Astrocyte (in vitro differentiated cells and primary cell): ENCODE data around the gene NCOR2.

ENCODE experiments used
- CTCF ChIP-seq: IDR thresholded peaks from 2 replicates; pipeline ENCODE4 v1.5.1; 2011; ENCODE audit warnings: low read depth, mild to moderate bottlenecking, inconsistent platforms, low read length, moderate library complexity; ENCODE audit not compliant: insufficient read depth
- EZH2 ChIP-seq: IDR thresholded peaks from 2 replicates; pipeline ENCODE4 v1.6.1; 2012; ENCODE audit warnings: mild to moderate bottlenecking, low read length, inconsistent platforms; ENCODE audit not compliant: insufficient read depth

GRCh38 chr12:124608450-124608870 lies 41.0 kb upstream of the NCOR2 start:
- TF ChIP-seq CTCF, result no peak
- TF ChIP-seq EZH2, result no peak
